Keratinocyte (primary cell): ENCODE measurements around the gene ARHGAP6. TPM values are rescaled to one million over a fixed set of nuclear protein-coding genes. Genes with fewer than 3 reads are reported as not detected.

Experiments used
- DNase-seq: peaks from one replicate; pipeline ENCODE4 v3.0.0-alpha.2; 2011; ENCODE audit warnings: low read depth, missing footprints, low spot score
- FAIRE-seq: peaks from 2 replicates; lab custom pipeline; 2011; peaks lifted over from hg19 to GRCh38; lab: Jason Lieb, UNC
- H2AFZ ChIP-seq: 2 replicates; pipeline ENCODE4 v1.6.0; 2012; ENCODE audit warnings: low read length, control low read depth, inconsistent platforms; ENCODE audit not compliant: control insufficient read depth
- H3K27ac ChIP-seq: 2 replicates; pipeline ENCODE4 v1.5.1; 2011; ENCODE audit warnings: low read length; ENCODE audit not compliant: control insufficient read depth, insufficient read depth
- H3K27me3 ChIP-seq: 3 replicates; pipeline ENCODE4 v1.6.0; 2011; ENCODE audit warnings: low read length; ENCODE audit not compliant: control insufficient read depth, insufficient read depth; ENCODE audit errors: extremely low read depth
- H3K36me3 ChIP-seq, 2 experiments: 2 replicates in 1 of 2; 3 replicates in 1 of 2; pipeline ENCODE4 v1.5.1; 2011; ENCODE audit warnings: low read length in 2 of 2, mild to moderate bottlenecking in 1 of 2; ENCODE audit not compliant: control insufficient read depth in 2 of 2, insufficient read depth in 2 of 2; ENCODE audit errors: extremely low read depth in 1 of 2
- H3K4me1 ChIP-seq: 3 replicates; pipeline ENCODE4 v1.5.1; 2011; ENCODE audit warnings: low read length; ENCODE audit not compliant: control insufficient read depth, insufficient read depth; ENCODE audit errors: extremely low read depth
- H3K4me2 ChIP-seq: 3 replicates; pipeline ENCODE4 v1.6.0; 2011; ENCODE audit warnings: low read depth, low read length; ENCODE audit not compliant: control insufficient read depth, insufficient read depth; ENCODE audit errors: extremely low read depth
- H3K4me3 ChIP-seq, 3 experiments: fragments of 200-600 bp in 1 of 3; sonication (generic) in 1 of 3; 2 replicates in 2 of 3; 3 replicates in 1 of 3; pipeline ENCODE4 v1.5.1; 2011 to 2016; ENCODE audit warnings: low read length in 3 of 3, mild to moderate bottlenecking in 3 of 3, control low read depth in 2 of 3, inconsistent platforms in 1 of 3, low read depth in 1 of 3, mixed read lengths in 1 of 3, mixed run types in 1 of 3, moderate library complexity in 1 of 3; ENCODE audit not compliant: control insufficient read depth in 2 of 3, insufficient read depth in 2 of 3; ENCODE audit errors: extremely low read depth in 1 of 3
- H3K79me2 ChIP-seq: 2 replicates; pipeline ENCODE4 v1.6.0; 2012; ENCODE audit warnings: low read length; ENCODE audit not compliant: control insufficient read depth, insufficient read depth
- H3K9ac ChIP-seq: 3 replicates; pipeline ENCODE4 v1.6.0; 2011; ENCODE audit warnings: low read length; ENCODE audit not compliant: control insufficient read depth, insufficient read depth; ENCODE audit errors: extremely low read depth
- H3K9me1 ChIP-seq: 3 replicates; pipeline ENCODE4 v1.6.0; 2011; ENCODE audit warnings: low read length; ENCODE audit not compliant: control insufficient read depth, insufficient read depth; ENCODE audit errors: extremely low read depth
- H3K9me3 ChIP-seq: 2 replicates; pipeline ENCODE4 v1.5.1; 2012; ENCODE audit warnings: low read depth, low read length; ENCODE audit not compliant: control insufficient read depth
- H4K20me1 ChIP-seq: 3 replicates; pipeline ENCODE4 v1.6.0; 2011; ENCODE audit warnings: low read length; ENCODE audit not compliant: control insufficient read depth, insufficient read depth; ENCODE audit errors: extremely low read depth
- CTCF ChIP-seq, 3 experiments: IDR thresholded peaks in 1 of 3; conservative IDR thresholded peaks in 1 of 3; optimal IDR thresholded peaks in 1 of 3; 2 replicates in 2 of 3; 3 replicates in 1 of 3; pipeline versions ENCODE3 to v1.5.1; 2011; ENCODE audit warnings: low read length in 3 of 3, mild to moderate bottlenecking in 3 of 3, moderate library complexity in 2 of 3, control low read depth in 1 of 3, inconsistent platforms in 1 of 3; ENCODE audit not compliant: insufficient read depth in 2 of 3; ENCODE audit errors: extremely low read depth in 1 of 3
- EZH2 ChIP-seq: IDR thresholded peaks from one replicate; pipeline ENCODE4 v1.6.1; 2012; ENCODE audit warnings: inconsistent platforms, mild to moderate bottlenecking, low read length, moderate library complexity
- dilution Hi-C: fragments of 300-500 bp; cut with MboI; formaldehyde crosslinking; loops from one replicate; pipeline ENCODE4 v1.7.0; 2020; ENCODE audit warnings: low sequenced_read_pairs; ENCODE audit not compliant: extremely low pct_ligation_motif_present
- polyA plus RNA-seq, 5 experiments: library from polyadenylated mRNA; depleted of rRNA in 3 of 5; stranded (reverse) in 3 of 5; stranded (forward) in 1 of 5; unstranded in 1 of 5; fragments of >200 nt; gene quantifications; 1 replicate in 1 of 5; 2 replicates in 3 of 5; 3 replicates in 1 of 5; pipeline versions ENCODE4 v1.2.1 to v1.2.3, GENCODE V29; 2011 to 2012; ENCODE audit warnings: missing spikeins in 2 of 5, low read depth in 1 of 5, low replicate concordance in 1 of 5

The ARHGAP6 gene
- polyA plus RNA-seq, 1 donor (not counting 4 experiments of a cell fraction or from before 2014, with no cell fraction given): 0.01 TPM

- Histone ChIP-seq H4K20me1 (no peaks in the 10 kb centered on the region), H3K4me3 (no peak overlapping the region), H3K9ac (peak overlapping the region; percentile 42), H3K36me3 (no peaks in the 10 kb centered on the region), H3K27me3 (no peaks in the 10 kb centered on the region), H3K4me1 (peaks cover 3% of the 10 kb centered on the region), H3K27ac (peak overlapping the region; percentile 80), H3K4me2 (peak overlapping the region; percentile 47), H3K9me3 (no peaks in the 10 kb centered on the region), H3K79me2 (no peaks in the 10 kb centered on the region), H2AFZ (no peak overlapping the region), H3K9me1 (no peaks in the 10 kb centered on the region)
- DNase-seq: peak; percentile 35
- FAIRE-seq: peak; percentile 71
- dilution Hi-C loops: no loop called here
- no peak for TF ChIP-seq EZH2
- TF ChIP-seq CTCF (optimal IDR thresholded peaks at IDR 0.05 in 1 of 3, IDR thresholded peaks at IDR 0.05 in 1 of 3, conservative IDR thresholded peaks at IDR 0.05 in 1 of 3; ENCODE audit: extremely low read depth in 1 of 3, insufficient read depth in 2 of 3, low read length in 3 of 3): no peak
Observed at GRCh38 chrX:11341274-11342201, 324.2 kb downstream of the ARHGAP6 start.

GRCh38 chrX:11337292-11338009 is 328.3 kb downstream of the ARHGAP6 start:
- DNase-seq: no peak
- H3K36me3 ChIP-seq: no peaks in the 10 kb centered on the region
- TF ChIP-seq EZH2: no peak
- TF ChIP-seq CTCF (optimal IDR thresholded peaks at IDR 0.05 in 1 of 3, IDR thresholded peaks at IDR 0.05 in 1 of 3, conservative IDR thresholded peaks at IDR 0.05 in 1 of 3; ENCODE audit: extremely low read depth in 1 of 3, insufficient read depth in 2 of 3, low read length in 3 of 3): no peak
- FAIRE-seq: no peak
- H3K9me3 ChIP-seq: no peaks in the 10 kb centered on the region
- no peak overlapping the region for H3K27ac ChIP-seq
- H2AFZ ChIP-seq: no peak overlapping the region
- H3K27me3 ChIP-seq: no peaks in the 10 kb centered on the region
- no peaks in the 10 kb centered on the region for H3K9me1 ChIP-seq
- dilution Hi-C loops: no loop called here
- H3K79me2 ChIP-seq: no peaks in the 10 kb centered on the region
- H3K4me1 ChIP-seq: peaks cover 3% of the 10 kb centered on the region
- H3K9ac ChIP-seq: no peak overlapping the region
- no peaks in the 10 kb centered on the region for H4K20me1 ChIP-seq
- no peak overlapping the region for H3K4me3 ChIP-seq
- no peak overlapping the region for H3K4me2 ChIP-seq
